ENCODE results near the gene MAML3.

MAML3 gene

DNA sequence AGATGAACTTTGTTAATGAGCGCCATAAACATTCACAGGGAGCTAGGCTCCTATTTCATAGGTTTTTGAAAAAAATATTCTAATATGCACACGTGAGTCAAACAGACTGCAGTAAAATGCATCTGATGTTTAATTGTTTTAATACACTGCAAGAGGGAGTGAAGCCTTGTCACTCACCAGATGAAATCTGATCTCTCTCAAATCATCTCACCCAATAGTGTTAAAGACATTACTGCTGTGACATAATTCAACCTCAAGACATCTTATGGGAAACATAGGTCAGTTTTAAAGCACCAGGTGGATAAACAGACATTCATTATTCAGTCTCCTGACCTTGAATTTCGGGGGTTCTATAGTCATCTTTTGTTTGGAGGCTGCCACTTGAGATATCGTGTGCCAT is 148.3 kb downstream of the MAML3 start:
- H3K36me3 ChIP-seq (ENCODE audit: control insufficient read depth in 1 of 2, insufficient read depth in 2 of 2, low read length in 2 of 2): no peaks in the 10 kb centered on the region
- no peaks in the 10 kb centered on the region for H3K4me1 ChIP-seq (ENCODE audit: control insufficient read depth in 1 of 2, insufficient read depth in 2 of 2, low read length in 2 of 2)
- no peak overlapping the region for H3K27ac ChIP-seq (ENCODE audit: low read length)
- H3K4me3 ChIP-seq (ENCODE audit: low read depth in 1 of 2, low read length in 2 of 2): no peak overlapping the region
- H3K27me3 ChIP-seq (ENCODE audit: low read depth, low read length): no peaks in the 10 kb centered on the region
- no peaks in the 10 kb centered on the region for H3K9me3 ChIP-seq (ENCODE audit: control insufficient read depth in 1 of 2, low read length in 2 of 2)

DNA sequence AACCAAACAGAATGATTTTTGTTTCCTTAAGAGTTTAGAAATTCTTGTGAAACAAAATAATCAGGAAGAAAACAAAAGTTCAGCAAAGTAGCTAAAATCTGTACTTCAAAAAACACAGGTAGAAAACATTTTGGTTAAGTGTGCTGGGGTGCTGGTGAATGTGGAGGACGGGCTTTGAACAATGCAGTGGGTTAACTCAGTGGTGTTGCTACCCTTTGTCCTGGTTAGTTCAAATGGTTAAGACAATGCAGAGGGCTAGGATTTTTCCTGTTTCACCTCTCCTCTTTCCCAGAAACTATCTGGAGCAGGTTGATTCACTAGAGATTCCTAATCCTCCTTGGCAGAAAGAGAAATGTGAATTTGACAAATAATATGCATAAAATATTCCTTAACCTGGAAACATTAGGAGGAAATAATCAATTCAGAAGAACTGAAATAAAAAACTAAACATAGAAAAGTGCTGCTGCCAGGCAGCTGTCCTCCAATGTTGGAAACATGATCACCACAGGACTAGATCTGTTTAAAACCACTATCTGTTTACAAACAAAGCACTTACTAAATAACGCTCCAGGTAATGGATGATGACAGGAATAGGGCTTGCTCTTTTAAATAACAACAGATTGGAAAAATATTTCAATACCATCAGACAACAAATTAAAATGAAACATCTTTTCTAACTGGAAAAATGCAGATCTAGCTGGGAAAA is 148.9 kb downstream of the MAML3 start:
- no peak overlapping the region for H3K27ac ChIP-seq (ENCODE audit: low read length)
- no peaks in the 10 kb centered on the region for H3K9me3 ChIP-seq (ENCODE audit: control insufficient read depth in 1 of 2, low read length in 2 of 2)
- H3K4me3 ChIP-seq (ENCODE audit: low read depth in 1 of 2, low read length in 2 of 2): peak overlapping the region; percentile 32 to 48
- H3K4me1 ChIP-seq (ENCODE audit: control insufficient read depth in 1 of 2, insufficient read depth in 2 of 2, low read length in 2 of 2): no peaks in the 10 kb centered on the region
- no peaks in the 10 kb centered on the region for H3K36me3 ChIP-seq (ENCODE audit: control insufficient read depth in 1 of 2, insufficient read depth in 2 of 2, low read length in 2 of 2)
- H3K27me3 ChIP-seq (ENCODE audit: low read depth, low read length): no peaks in the 10 kb centered on the region

DNA sequence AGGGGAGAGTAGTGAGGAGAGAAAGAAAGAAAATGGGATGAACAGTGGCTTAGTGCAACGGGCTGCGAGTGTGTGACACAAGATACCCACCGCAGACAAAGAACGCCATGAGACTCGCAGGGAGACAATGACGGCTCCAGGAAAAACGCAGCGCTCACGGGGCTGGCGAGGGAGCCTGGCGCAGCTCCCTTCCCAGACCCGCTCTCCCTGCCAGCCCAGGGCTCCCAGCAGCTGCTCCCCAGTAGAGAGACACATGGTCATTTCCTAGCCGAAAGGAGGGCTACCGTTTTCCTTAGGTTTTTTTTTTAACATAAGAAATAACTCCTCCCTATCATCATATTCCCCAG is 149.5 kb downstream of the MAML3 start:
- H3K4me3 ChIP-seq (ENCODE audit: low read depth in 1 of 2, low read length in 2 of 2): peak overlapping the region; percentile 32 to 48
- H3K9me3 ChIP-seq (ENCODE audit: control insufficient read depth in 1 of 2, low read length in 2 of 2): no peaks in the 10 kb centered on the region
- no peaks in the 10 kb centered on the region for H3K4me1 ChIP-seq (ENCODE audit: control insufficient read depth in 1 of 2, insufficient read depth in 2 of 2, low read length in 2 of 2)
- no peaks in the 10 kb centered on the region for H3K36me3 ChIP-seq (ENCODE audit: control insufficient read depth in 1 of 2, insufficient read depth in 2 of 2, low read length in 2 of 2)
- no peaks in the 10 kb centered on the region for H3K27me3 ChIP-seq (ENCODE audit: low read depth, low read length)
- no peak overlapping the region for H3K27ac ChIP-seq (ENCODE audit: low read length)

DNA sequence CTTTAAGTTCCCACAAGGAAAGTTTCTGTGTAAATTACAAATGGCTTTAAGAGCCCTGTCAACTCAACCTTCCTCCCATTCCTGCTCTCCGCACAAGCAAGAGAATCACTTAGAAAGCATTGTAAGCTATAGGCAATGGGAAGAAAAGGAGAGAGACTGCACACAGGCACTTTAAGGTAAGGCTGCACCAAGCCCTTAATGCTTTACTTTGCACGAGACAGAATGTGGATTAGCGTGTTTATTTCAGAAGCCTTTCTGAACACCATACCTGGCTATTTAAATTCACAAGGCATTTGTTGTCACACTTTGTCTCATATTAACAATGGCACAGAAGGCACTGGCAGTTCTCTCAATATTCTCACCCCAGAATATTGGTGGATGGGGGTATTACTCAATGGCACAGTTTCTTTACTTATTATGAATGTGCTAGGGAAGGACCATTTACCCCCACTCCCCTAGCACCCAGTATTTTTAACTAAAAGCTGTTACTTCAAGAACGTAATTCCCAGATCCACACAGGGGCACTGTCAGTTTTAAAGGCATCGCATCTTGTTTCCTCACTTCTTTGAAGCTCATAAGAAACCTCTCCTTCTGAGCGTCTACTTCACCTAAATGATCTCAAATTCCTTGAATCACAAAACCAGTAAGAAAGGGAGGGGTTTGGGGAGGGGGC is 150.0 kb downstream of the MAML3 start:
- H3K4me1 ChIP-seq (ENCODE audit: control insufficient read depth in 1 of 2, insufficient read depth in 2 of 2, low read length in 2 of 2): no peaks in the 10 kb centered on the region

DNA sequence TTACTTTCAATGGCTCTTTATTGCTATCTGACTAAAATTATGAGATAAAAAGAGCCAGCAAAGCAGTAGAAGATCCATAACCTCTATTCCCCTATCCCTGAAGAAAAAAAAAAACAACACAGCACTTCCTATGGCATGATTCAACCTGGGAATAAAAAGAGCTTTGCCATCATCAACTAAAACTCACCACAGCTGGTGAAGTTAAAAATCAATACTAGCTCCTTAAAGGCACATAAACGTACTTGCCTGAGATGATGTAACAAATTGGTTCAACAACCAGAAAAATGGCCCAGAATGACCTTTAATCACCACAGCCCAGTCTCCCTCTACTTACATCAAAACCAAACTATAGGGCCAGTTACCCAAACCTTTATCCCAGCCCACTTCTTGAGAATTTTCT is 153.8 kb downstream of the MAML3 start:
- no peaks in the 10 kb centered on the region for H3K9me3 ChIP-seq (ENCODE audit: control insufficient read depth in 1 of 2, low read length in 2 of 2)
- no peak overlapping the region for H3K27ac ChIP-seq (ENCODE audit: low read length)
- no peaks in the 10 kb centered on the region for H3K27me3 ChIP-seq (ENCODE audit: low read depth, low read length)
- no peaks in the 10 kb centered on the region for H3K36me3 ChIP-seq (ENCODE audit: control insufficient read depth in 1 of 2, insufficient read depth in 2 of 2, low read length in 2 of 2)
- H3K4me3 ChIP-seq (ENCODE audit: low read depth in 1 of 2, low read length in 2 of 2): no peak overlapping the region
- no peaks in the 10 kb centered on the region for H3K4me1 ChIP-seq (ENCODE audit: control insufficient read depth in 1 of 2, insufficient read depth in 2 of 2, low read length in 2 of 2)

More for the DNA sequence above, 150.0 kb downstream of the MAML3 start:
- H3K27ac ChIP-seq (ENCODE audit: low read length): no peak overlapping the region
- no peaks in the 10 kb centered on the region for H3K36me3 ChIP-seq (ENCODE audit: control insufficient read depth in 1 of 2, insufficient read depth in 2 of 2, low read length in 2 of 2)
- no peaks in the 10 kb centered on the region for H3K9me3 ChIP-seq (ENCODE audit: control insufficient read depth in 1 of 2, low read length in 2 of 2)
- H3K4me3 ChIP-seq (ENCODE audit: low read depth in 1 of 2, low read length in 2 of 2): peak overlapping the region; percentile 32 to 48
- H3K27me3 ChIP-seq (ENCODE audit: low read depth, low read length): no peaks in the 10 kb centered on the region

DNA sequence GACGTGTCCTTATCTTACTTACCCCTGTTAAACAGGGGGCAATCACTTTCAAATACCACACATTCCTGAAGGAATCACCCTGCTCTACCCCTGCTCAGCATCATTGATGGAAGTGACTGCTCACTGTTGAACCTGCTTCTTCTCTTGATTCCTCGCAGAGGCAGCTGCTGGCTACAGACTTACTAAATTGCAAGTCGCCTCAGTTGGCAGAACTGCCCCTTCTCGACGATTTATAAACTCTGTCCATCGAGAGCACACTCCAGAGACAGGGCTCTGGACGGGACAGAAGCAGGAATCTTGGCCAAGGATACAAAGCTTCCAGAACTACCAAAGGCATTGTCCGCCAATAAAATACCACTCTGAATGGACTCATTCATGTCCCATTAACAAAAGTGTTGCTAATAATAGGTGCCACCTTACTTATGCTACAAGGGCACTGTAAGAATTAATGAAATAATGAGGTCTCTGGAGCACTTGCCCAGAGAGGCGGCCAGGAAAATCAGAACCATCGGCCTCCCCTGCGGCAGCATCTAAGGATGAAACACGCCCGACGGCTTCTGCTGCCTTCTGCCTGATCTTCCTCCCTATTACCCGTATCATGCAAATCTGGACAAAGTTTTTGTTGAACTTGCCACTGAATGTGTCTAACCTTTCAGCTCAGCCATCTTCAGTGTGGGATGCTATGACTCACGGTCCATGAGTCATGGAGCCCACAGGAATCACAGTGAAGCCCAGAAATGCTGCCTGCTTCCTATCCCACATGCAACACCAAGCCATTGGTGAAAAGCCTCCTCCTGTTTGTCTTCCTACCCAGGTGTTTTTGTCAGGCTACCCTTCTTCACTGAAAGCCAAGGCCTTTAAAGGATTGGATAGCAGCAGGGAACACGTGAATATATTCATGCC is 164.9 kb downstream of the MAML3 start:
- H3K9me3 ChIP-seq (ENCODE audit: control insufficient read depth in 1 of 2, low read length in 2 of 2): no peaks in the 10 kb centered on the region
- no peaks in the 10 kb centered on the region for H3K27me3 ChIP-seq (ENCODE audit: low read depth, low read length)
- peaks cover 6 to 18% of the 10 kb centered on the region in 2 donors for H3K4me1 ChIP-seq (ENCODE audit: control insufficient read depth in 1 of 2, insufficient read depth in 2 of 2, low read length in 2 of 2)
- H3K36me3 ChIP-seq (ENCODE audit: control insufficient read depth in 1 of 2, insufficient read depth in 2 of 2, low read length in 2 of 2): no peaks in the 10 kb centered on the region
- H3K27ac ChIP-seq (ENCODE audit: low read length): peak overlapping the region; percentile 34
- H3K4me3 ChIP-seq (ENCODE audit: low read depth in 1 of 2, low read length in 2 of 2): no peak overlapping the region

DNA sequence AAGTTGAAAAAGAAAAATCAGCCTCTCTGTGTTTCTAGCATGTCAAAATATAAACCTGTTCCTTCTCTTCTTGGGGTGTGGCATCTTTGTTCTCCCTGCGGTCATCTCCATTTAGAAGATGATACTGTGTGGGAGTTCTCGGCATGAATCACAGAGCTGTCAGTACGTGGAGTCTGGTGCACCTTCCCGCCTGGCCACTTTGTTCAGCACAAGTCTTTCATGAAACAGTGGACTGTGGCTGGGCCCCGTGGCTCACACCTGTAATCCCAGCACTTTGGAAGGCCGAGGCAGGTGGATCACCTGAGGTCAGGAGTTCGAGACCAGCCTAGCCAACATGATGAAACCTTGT is 166.5 kb downstream of the MAML3 start:
- no peaks in the 10 kb centered on the region for H3K9me3 ChIP-seq (ENCODE audit: control insufficient read depth in 1 of 2, low read length in 2 of 2)
- H3K36me3 ChIP-seq (ENCODE audit: control insufficient read depth in 1 of 2, insufficient read depth in 2 of 2, low read length in 2 of 2): no peaks in the 10 kb centered on the region
- H3K27ac ChIP-seq (ENCODE audit: low read length): no peak overlapping the region
- no peak overlapping the region for H3K4me3 ChIP-seq (ENCODE audit: low read depth in 1 of 2, low read length in 2 of 2)
- H3K4me1 ChIP-seq (ENCODE audit: control insufficient read depth in 1 of 2, insufficient read depth in 2 of 2, low read length in 2 of 2): peaks cover 6 to 18% of the 10 kb centered on the region in 2 donors
- no peaks in the 10 kb centered on the region for H3K27me3 ChIP-seq (ENCODE audit: low read depth, low read length)

DNA sequence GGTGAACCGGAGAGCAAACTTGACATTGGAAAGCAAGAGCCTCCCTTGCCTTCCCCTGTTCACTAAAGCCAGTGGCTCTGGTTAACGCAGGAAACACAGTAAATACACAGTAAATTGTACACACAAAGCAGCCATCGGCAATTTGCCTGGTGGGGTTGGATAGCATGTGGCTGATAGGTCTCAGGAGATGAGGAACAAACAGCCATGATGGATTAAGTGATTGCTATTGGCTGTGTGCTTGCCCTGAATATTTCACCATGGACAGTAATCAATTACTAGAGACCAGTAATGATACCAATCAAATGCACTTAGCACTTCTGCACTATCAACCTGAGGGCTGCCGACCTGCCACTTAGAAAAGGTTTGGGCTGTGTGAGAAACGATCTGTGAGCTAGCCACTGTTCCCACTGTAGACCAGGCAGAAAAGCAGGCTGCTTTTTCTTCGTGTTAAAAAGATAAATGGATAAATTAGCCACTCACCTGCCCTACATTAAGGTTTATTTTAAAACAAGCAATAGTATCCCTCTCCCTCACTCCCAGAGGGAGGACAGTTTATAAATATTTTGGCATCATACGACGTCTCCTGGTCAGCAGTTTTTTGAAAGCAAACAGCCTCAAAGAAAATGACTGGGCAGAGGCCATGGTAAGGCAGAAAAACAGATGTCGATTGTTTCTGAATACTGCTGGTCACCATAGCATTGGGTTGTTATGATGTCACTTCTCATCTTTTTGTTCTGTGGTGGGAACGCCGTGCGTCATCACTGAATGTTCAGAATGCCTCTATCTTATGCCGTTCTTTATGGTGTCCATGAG is 167.1 kb downstream of the MAML3 start:
- Histone ChIP-seq H3K4me1 (ENCODE audit: control insufficient read depth in 1 of 2, insufficient read depth in 2 of 2, low read length in 2 of 2) (peaks cover 6 to 18% of the 10 kb centered on the region in 2 donors), H3K27me3 (ENCODE audit: low read depth, low read length) (no peaks in the 10 kb centered on the region), H3K36me3 (ENCODE audit: control insufficient read depth in 1 of 2, insufficient read depth in 2 of 2, low read length in 2 of 2) (no peaks in the 10 kb centered on the region), H3K9me3 (ENCODE audit: control insufficient read depth in 1 of 2, low read length in 2 of 2) (no peaks in the 10 kb centered on the region), H3K4me3 (ENCODE audit: low read depth in 1 of 2, low read length in 2 of 2) (peak overlapping the region in 1 of 2 donors; percentile 1), H3K27ac (ENCODE audit: low read length) (no peak overlapping the region)

DNA sequence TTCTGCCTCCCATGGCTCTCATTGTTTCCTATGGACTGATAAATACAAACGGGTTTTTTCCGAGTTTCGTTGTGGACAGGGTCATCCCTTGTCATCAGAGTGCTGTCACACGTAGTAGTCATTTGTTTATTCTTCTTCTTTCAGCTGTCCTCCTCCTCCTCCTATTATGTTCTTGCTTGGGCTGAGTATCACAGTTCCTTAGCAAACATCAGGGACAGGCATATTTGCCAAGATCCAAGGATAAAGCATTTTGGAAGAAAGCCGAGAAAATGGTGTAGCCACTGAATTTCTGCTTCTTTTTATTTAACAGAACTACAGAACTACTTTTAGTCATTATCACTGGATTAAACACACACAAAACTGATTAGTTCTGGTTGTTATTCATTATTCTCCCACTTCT is 167.9 kb downstream of the MAML3 start:
- H3K4me3 ChIP-seq (ENCODE audit: low read depth in 1 of 2, low read length in 2 of 2): no peak overlapping the region
- no peaks in the 10 kb centered on the region for H3K36me3 ChIP-seq (ENCODE audit: control insufficient read depth in 1 of 2, insufficient read depth in 2 of 2, low read length in 2 of 2)
- H3K9me3 ChIP-seq (ENCODE audit: control insufficient read depth in 1 of 2, low read length in 2 of 2): no peaks in the 10 kb centered on the region
- no peak overlapping the region for H3K27ac ChIP-seq (ENCODE audit: low read length)
- H3K27me3 ChIP-seq (ENCODE audit: low read depth, low read length): no peaks in the 10 kb centered on the region
- peaks cover 6 to 18% of the 10 kb centered on the region in 2 donors for H3K4me1 ChIP-seq (ENCODE audit: control insufficient read depth in 1 of 2, insufficient read depth in 2 of 2, low read length in 2 of 2)

DNA sequence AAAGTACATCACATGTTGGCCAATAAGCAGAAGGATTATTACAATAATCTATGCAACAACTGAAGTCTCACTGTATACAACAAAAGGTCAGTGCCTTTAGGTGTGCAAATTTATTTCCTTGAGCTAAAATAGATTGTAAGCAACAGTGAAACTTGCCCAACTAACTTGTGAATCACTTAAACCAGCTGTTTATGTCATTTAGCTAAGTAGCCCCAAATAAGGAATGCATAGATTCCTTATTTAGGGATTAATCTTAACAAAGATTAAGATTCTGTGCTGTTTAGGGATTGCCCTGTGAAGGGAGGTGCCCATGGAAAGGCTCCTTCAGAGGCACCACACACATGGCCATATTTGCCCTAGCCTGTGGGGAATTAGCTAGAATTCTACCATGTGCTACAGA is 168.6 kb downstream of the MAML3 start:
- Histone ChIP-seq H3K9me3 (ENCODE audit: control insufficient read depth in 1 of 2, low read length in 2 of 2) (no peaks in the 10 kb centered on the region), H3K4me3 (ENCODE audit: low read depth in 1 of 2, low read length in 2 of 2) (no peak overlapping the region), H3K4me1 (ENCODE audit: control insufficient read depth in 1 of 2, insufficient read depth in 2 of 2, low read length in 2 of 2) (peaks cover 6 to 18% of the 10 kb centered on the region in 2 donors), H3K36me3 (ENCODE audit: control insufficient read depth in 1 of 2, insufficient read depth in 2 of 2, low read length in 2 of 2) (no peaks in the 10 kb centered on the region), H3K27me3 (ENCODE audit: low read depth, low read length) (no peaks in the 10 kb centered on the region), H3K27ac (ENCODE audit: low read length) (no peak overlapping the region)

DNA sequence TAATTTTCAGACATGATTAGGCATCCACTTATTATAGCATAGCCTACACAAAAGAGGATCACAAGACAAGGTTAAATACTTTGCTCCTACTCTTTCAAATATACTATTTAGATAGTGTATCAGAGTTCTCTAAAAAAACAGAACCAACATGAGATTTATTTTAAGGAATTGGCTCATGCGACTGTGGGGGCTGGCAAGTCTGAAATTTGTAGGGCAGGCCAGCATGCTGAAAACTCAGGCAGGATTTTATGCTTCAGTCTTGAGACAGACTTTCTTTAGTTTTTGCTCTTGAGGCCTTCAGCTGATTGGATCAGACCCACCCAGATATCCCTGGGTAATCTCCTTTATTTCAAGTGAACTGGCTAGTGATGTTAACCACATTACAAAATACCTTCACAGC is 169.5 kb downstream of the MAML3 start:
- peaks cover 4 to 18% of the 10 kb centered on the region in 2 donors for H3K4me1 ChIP-seq (ENCODE audit: control insufficient read depth in 1 of 2, insufficient read depth in 2 of 2, low read length in 2 of 2)
- no peak overlapping the region for H3K27ac ChIP-seq (ENCODE audit: low read length)
- H3K9me3 ChIP-seq (ENCODE audit: control insufficient read depth in 1 of 2, low read length in 2 of 2): no peaks in the 10 kb centered on the region
- no peak overlapping the region for H3K4me3 ChIP-seq (ENCODE audit: low read depth in 1 of 2, low read length in 2 of 2)
- H3K36me3 ChIP-seq (ENCODE audit: control insufficient read depth in 1 of 2, insufficient read depth in 2 of 2, low read length in 2 of 2): no peaks in the 10 kb centered on the region
- H3K27me3 ChIP-seq (ENCODE audit: low read depth, low read length): no peaks in the 10 kb centered on the region
